Memory B cell (primary cell): ENCODE data around the gene RERE.

Experiments used
- ATAC-seq: fragments of 150-1000 bp; cut with Tn5 transposase; 2 replicates; pipeline ENCODE4 v1.10.0; 2021; ENCODE audit warnings: low read depth, mild to moderate bottlenecking, moderate library complexity
- DNase-seq, 2 donors: peaks; one replicate each; pipeline ENCODE4 v3.0.0; 2022; ENCODE audit warnings: low spot score in 2 of 2
- H3K27ac Mint-ChIP-seq: one replicate; pipeline ENCODE4 v1.8.0; 2022; ENCODE audit warnings: mild to moderate bottlenecking, moderate library complexity, mixed read lengths
- H3K27me3 Mint-ChIP-seq: one replicate; pipeline ENCODE4 v1.8.0; 2022; ENCODE audit warnings: mixed read lengths
- H3K36me3 Mint-ChIP-seq: one replicate; pipeline ENCODE4 v1.8.0; 2022; ENCODE audit warnings: mild to moderate bottlenecking, mixed read lengths
- H3K4me1 Mint-ChIP-seq: one replicate; pipeline ENCODE4 v1.8.0; 2022; ENCODE audit warnings: mixed read lengths
- H3K4me3 Mint-ChIP-seq: one replicate; pipeline ENCODE4 v1.8.0; 2022; ENCODE audit warnings: mild to moderate bottlenecking, moderate library complexity, mixed read lengths
- H3K9me3 Mint-ChIP-seq: one replicate; pipeline ENCODE4 v1.8.0; 2022; ENCODE audit warnings: mixed read lengths

RERE gene

GRCh38 chr1:8374812-8375211, 442.6 kb downstream of the RERE start:
- Mint-ChIP-seq H3K9me3 (no peaks in the 10 kb centered on the region), H3K27me3 (no peaks in the 10 kb centered on the region), H3K36me3 (peaks cover 22% of the 10 kb centered on the region), H3K4me1 (peaks cover 38% of the 10 kb centered on the region), H3K4me3 (no peak overlapping the region), H3K27ac (peak overlapping the region; percentile 28)
- ATAC-seq, result no peak
- DNase-seq, result no peak

GRCh38 chr1:8374356-8374755, 443.1 kb downstream of the RERE start:
- H3K27me3 Mint-ChIP-seq, result no peaks in the 10 kb centered on the region
- H3K9me3 Mint-ChIP-seq, result no peaks in the 10 kb centered on the region
- peak overlapping the region; percentile 28 for H3K27ac Mint-ChIP-seq
- no peak overlapping the region for H3K4me3 Mint-ChIP-seq
- peaks cover 22% of the 10 kb centered on the region for H3K36me3 Mint-ChIP-seq
- ATAC-seq (no peak), DNase-seq (no peak)
- peaks cover 38% of the 10 kb centered on the region for H3K4me1 Mint-ChIP-seq

DNA sequence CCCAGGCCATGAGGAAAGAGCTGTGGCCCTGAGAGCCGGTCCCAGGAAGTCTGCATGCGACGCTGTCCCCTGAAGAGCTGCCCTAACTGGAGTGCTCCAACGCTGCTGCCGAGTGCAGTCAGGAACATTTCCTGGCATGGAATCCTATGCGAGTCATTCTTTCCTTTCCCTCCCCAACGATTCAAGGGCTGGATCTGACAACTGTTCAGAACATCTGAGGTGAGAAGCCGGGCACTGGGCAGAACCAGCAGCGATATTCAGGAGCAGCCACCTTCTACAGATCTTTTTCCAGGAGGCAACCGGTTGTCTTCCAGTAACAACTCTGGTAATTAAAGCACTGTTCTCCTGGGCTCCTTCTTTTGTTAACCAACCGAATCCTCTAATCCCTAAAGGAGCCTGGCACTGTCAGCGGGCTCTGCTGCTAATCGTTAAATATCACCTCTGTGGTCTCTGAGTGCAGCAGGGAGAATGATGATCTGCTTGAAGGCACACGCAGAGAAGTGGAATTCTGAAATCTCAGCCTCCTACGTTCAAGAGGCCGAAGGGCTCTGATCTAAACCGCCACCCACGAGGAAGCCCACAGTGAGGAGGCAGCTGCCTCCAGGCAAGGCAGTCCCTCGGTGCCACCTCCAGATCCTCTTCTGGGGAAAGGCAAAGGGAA, 443.7 kb downstream of the RERE start:
- DNase-seq, result no peak
- H3K9me3 Mint-ChIP-seq, result no peaks in the 10 kb centered on the region
- peak overlapping the region; percentile 35 for H3K27ac Mint-ChIP-seq
- peaks cover 22% of the 10 kb centered on the region for H3K36me3 Mint-ChIP-seq
- ATAC-seq, result no peak
- no peak overlapping the region for H3K4me3 Mint-ChIP-seq
- H3K4me1 Mint-ChIP-seq, result peaks cover 35% of the 10 kb centered on the region
- H3K27me3 Mint-ChIP-seq, result no peaks in the 10 kb centered on the region

GRCh38 chr1:8373125-8373524, 444.3 kb downstream of the RERE start:
- Mint-ChIP-seq H3K4me1 (peaks cover 29% of the 10 kb centered on the region), H3K27me3 (no peaks in the 10 kb centered on the region), H3K36me3 (peaks cover 22% of the 10 kb centered on the region), H3K4me3 (no peak overlapping the region), H3K9me3 (no peaks in the 10 kb centered on the region), H3K27ac (peak overlapping the region; percentile 35)
- DNase-seq, result no peak
- no peak for ATAC-seq

- no peaks in the 10 kb centered on the region for H3K27me3 Mint-ChIP-seq
- DNase-seq (no peak), ATAC-seq (no peak)
- peaks cover 18% of the 10 kb centered on the region for H3K36me3 Mint-ChIP-seq
- H3K4me3 Mint-ChIP-seq, result no peak overlapping the region
- no peaks in the 10 kb centered on the region for H3K9me3 Mint-ChIP-seq
- no peak overlapping the region for H3K27ac Mint-ChIP-seq
- H3K4me1 Mint-ChIP-seq, result peaks cover 35% of the 10 kb centered on the region
Measured at GRCh38 chr1:8371372-8371991, 446.0 kb downstream of the RERE start.

DNA sequence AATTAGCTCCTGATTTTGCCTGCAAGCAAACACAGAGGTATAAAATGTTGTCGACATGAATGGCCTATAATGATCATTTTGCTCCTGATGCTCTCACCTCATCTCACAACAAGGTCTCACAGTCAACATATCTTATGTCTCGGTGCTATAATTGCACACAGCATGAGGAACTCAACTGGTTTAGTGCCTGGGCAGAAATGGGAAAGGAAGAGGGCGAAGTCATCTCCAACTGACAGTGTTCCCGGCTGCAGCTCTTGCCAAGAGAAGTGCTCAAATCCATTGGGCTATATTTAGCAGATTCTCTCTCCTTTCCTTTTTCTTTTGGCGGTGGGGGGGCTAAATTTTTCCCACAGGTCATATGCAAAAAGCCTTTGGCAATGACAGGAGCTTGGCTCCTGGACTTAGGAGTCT, 446.5 kb downstream of the RERE start:
- Mint-ChIP-seq H3K4me3 (no peak overlapping the region), H3K9me3 (no peaks in the 10 kb centered on the region), H3K27me3 (no peaks in the 10 kb centered on the region), H3K27ac (peak overlapping the region; percentile 74), H3K4me1 (peaks cover 32% of the 10 kb centered on the region), H3K36me3 (peaks cover 13% of the 10 kb centered on the region)
- DNase-seq (no peak), ATAC-seq (no peak)

DNA sequence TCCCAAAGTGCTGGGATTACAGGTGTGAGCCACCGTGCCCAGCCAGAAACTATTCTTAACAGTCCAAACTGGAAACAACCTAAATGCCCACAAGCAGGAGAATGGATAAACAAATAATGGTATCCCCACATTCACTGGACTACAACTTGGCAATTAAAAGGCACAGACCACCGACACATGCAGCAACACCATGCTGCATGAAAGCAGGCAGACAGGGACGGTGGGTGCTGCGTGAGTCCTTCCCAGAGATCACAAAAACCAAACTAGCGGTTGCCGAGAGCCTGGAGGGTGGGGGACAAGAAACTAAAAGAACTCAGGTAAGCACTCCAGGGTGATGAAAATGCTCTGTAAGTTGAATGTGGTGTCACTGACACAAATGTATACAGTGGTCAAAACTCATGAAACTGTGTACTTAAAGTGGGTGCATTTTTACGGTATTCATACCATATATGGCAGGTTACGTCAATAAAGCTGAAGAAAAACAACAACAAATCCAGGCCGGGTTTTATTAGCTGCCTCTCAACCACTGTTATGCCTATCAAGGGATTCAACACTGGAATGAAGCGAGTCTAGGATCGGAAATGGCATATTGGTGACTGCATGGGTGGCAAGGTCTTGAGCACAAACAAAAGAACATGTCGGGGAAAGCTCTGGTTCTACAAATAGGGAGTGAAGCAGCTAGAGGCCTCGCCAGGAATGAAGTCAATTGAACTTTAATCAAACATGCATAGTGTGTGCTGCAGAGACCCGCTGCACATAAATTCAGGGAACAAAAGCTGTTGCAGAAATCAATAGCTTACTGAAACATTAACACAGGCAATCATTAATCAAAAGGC, 447.2 kb downstream of the RERE start:
- Mint-ChIP-seq H3K36me3 (peaks cover 12% of the 10 kb centered on the region), H3K4me1 (peaks cover 31% of the 10 kb centered on the region), H3K4me3 (no peak overlapping the region), H3K27me3 (no peaks in the 10 kb centered on the region), H3K9me3 (no peaks in the 10 kb centered on the region), H3K27ac (peak overlapping the region; percentile 74)
- ATAC-seq (no peak), DNase-seq (no peak)

- Mint-ChIP-seq H3K9me3 (no peaks in the 10 kb centered on the region), H3K4me1 (peaks cover 24% of the 10 kb centered on the region), H3K36me3 (peaks cover 12% of the 10 kb centered on the region), H3K27ac (no peak overlapping the region), H3K27me3 (no peaks in the 10 kb centered on the region), H3K4me3 (no peak overlapping the region)
- no peak for DNase-seq
- no peak for ATAC-seq
Measured at GRCh38 chr1:8368956-8369639, 448.3 kb downstream of the RERE start.

- Mint-ChIP-seq H3K4me1 (peaks cover 24% of the 10 kb centered on the region), H3K27me3 (no peaks in the 10 kb centered on the region), H3K27ac (peak overlapping the region; percentile 62), H3K4me3 (no peak overlapping the region), H3K9me3 (no peaks in the 10 kb centered on the region), H3K36me3 (peaks cover 12% of the 10 kb centered on the region)
- no peak for ATAC-seq
- DNase-seq, result no peak
Measured at GRCh38 chr1:8367571-8368194, 449.8 kb downstream of the RERE start.

GRCh38 chr1:8365661-8366362, 451.6 kb downstream of the RERE start:
- H3K27me3 Mint-ChIP-seq, result no peaks in the 10 kb centered on the region
- peaks cover 22% of the 10 kb centered on the region for H3K4me1 Mint-ChIP-seq
- peaks cover 19% of the 10 kb centered on the region for H3K36me3 Mint-ChIP-seq
- no peaks in the 10 kb centered on the region for H3K9me3 Mint-ChIP-seq
- no peak overlapping the region for H3K4me3 Mint-ChIP-seq
- no peak for ATAC-seq
- peak overlapping the region; percentile 69 for H3K27ac Mint-ChIP-seq
- no peak for DNase-seq

DNA sequence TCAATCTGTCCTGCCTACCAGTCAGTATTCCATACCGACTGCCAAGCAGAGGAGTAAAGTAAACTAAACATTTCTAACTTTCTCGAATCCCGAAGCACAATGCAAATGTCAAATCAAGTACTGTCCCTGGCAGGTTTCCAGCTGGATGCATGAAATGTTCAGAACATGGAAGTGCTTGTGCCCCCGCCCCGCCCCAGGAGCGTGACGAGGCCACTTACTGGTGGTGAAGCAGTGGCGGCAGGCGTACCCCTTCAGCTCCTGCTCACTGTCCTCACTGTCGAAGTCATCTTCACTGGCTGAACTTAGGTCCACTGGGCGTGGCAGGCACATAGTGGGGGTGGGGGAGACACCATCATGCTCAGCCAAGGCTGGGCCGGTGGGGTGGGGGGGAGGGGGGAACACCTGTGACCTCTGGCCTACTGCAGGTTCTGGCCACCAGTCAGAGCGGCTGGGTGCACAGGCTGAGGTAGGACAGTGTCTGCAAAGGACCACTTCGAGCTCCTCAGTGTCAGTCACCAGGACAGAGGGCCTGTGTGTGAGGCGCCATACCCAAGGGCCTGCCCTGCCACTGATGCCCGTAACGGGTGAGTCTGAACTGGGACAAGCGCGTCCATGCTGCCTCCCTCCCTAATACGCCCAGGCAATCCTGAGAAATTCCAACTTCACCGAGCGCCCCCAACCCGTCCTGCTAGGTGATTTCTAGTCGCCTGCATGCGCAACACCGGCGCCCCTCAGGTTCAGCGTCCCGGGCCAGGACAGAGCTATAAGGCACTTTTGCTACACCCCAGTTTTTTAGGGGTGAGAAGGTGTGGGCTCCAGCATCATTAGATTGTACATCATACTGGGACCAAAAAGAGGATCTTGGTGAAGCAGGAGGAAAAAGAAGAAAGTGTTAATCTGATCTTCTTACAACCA, 452.7 kb downstream of the RERE start:
- Mint-ChIP-seq H3K9me3 (no peaks in the 10 kb centered on the region), H3K27ac (no peak overlapping the region), H3K4me1 (peaks cover 14% of the 10 kb centered on the region), H3K36me3 (peaks cover 14% of the 10 kb centered on the region), H3K4me3 (no peak overlapping the region), H3K27me3 (no peaks in the 10 kb centered on the region)
- ATAC-seq (no peak), DNase-seq (no peak)

DNA sequence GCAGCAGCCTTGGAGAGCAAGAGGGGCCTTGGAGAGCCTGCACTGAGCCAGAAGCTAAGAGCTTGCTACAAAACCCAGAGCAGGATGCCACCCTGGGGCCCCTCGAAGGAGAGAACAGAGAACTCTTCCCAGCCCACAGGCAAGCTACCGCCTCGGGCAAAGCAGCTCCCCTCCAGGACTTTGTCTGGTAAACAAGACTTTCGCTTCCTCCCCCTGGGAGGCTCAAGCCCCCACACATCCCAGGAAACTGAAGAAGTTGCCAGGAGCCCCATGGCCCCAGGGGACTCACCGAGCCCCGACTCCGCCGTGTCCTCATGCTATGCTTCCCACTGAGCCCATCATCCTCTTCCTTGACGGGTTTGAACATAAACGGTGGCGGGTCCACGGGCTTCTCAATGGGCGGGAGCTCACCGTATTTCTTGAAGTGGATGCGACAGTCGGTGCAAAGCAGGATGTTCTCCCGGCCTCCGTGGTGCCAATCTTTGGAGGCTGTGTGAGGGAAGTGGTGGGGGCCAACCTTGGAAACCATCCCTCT, 453.6 kb downstream of the RERE start:
- no peaks in the 10 kb centered on the region for H3K9me3 Mint-ChIP-seq
- no peak for DNase-seq
- peaks cover 14% of the 10 kb centered on the region for H3K4me1 Mint-ChIP-seq
- no peaks in the 10 kb centered on the region for H3K27me3 Mint-ChIP-seq
- no peak overlapping the region for H3K4me3 Mint-ChIP-seq
- no peak for ATAC-seq
- H3K36me3 Mint-ChIP-seq, result peaks cover 15% of the 10 kb centered on the region
- peak overlapping the region; percentile 35 for H3K27ac Mint-ChIP-seq
